ENCODE results near the gene TRIP11.

The TRIP11 gene

DNA sequence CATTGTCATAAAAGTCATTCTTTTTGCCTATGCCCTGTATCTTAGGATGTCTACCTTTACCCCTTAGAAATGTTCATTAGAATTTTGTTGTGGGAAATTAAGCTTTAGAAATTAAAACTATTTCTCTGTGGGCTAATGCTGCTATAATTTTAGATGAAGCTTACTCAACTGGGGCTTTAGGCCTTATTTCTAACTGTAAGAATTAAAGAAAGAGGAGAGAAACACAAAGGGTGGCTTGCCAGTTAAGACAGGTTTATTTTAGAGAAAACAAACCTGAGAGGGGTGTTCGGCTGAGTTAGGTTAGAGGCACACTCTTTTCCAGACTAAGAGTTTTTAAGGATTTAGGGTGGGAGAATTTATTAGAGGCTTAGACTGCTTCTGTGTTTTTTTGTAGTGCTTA is 6.4 kb downstream of the TRIP11 start:
- TF ChIP-seq, protein P1, sequence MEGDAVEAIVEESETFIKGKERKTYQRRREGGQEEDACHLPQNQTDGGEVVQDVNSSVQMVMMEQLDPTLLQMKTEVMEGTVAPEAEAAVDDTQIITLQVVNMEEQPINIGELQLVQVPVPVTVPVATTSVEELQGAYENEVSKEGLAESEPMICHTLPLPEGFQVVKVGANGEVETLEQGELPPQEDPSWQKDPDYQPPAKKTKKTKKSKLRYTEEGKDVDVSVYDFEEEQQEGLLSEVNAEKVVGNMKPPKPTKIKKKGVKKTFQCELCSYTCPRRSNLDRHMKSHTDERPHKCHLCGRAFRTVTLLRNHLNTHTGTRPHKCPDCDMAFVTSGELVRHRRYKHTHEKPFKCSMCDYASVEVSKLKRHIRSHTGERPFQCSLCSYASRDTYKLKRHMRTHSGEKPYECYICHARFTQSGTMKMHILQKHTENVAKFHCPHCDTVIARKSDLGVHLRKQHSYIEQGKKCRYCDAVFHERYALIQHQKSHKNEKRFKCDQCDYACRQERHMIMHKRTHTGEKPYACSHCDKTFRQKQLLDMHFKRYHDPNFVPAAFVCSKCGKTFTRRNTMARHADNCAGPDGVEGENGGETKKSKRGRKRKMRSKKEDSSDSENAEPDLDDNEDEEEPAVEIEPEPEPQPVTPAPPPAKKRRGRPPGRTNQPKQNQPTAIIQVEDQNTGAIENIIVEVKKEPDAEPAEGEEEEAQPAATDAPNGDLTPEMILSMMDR (IDR thresholded peaks at IDR 0.05; ENCODE audit: insufficient read depth, low read depth, low read length, missing control alignments), result no peak
- DNase-seq (ENCODE audit: low read depth), result no peak

DNA sequence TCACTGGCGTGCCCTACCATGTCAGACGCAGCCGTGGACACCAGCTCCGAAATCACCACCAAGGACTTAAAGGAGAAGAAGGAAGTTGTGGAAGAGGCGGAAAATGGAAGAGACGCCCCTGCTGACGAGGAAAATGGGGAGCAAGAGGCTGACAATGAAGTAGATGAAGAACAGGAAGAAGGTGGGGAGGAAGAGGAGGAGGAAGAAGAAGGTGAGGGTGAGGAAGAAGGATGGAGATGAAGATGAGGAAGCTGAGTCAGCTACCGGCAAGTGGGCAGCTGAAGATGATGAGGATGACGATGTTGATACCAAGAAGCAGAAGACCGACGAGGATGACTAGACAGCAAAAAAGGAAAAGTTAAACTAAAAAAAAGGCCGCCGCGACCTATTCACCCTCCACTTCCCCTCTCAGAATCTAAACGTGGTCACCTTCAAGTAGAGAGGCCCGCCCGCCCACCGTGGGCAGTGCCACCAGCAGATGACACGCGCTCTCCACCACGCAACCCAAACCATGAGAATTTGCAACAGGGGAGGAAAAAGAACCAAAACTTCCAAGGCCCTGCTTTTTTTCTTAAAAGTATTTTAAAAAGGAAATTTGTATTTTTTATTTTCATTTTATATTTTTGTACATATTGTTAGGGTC is 13.2 kb downstream of the TRIP11 start:
- TF ChIP-seq, protein P1 (IDR thresholded peaks at IDR 0.05; ENCODE audit: insufficient read depth, low read depth, low read length, missing control alignments), result no peak
- no peak overlapping the region for H3K4me3 ChIP-seq (ENCODE audit: low read depth, low read length)

More for the DNA sequence above, 6.4 kb downstream of the TRIP11 start:
- no peak overlapping the region for H3K4me3 ChIP-seq (ENCODE audit: low read depth, low read length)

DNA sequence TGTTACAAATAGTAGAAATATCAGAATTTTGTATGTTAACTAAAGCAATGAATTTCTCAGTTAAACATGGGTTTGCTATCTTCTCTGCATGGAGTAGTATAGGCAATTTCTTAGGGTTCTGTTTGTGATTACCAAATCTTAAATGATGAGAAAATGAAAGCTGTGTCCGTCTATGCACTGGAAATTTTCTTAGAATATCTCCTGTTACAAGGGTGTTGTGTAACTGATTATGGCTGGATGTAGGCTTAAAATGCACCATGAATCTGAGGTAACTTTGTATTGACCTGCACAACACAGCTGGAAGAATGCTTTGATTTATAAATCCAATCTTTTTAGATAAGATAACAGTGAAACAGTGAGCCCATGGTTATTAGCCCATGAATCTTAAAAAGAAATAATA is 17.8 kb downstream of the TRIP11 start:
- H3K4me3 ChIP-seq (ENCODE audit: low read depth, low read length), result no peak overlapping the region
- DNase-seq (ENCODE audit: low read depth), result no peak
- TF ChIP-seq, protein P1 (IDR thresholded peaks at IDR 0.05; ENCODE audit: insufficient read depth, low read depth, low read length, missing control alignments), result no peak

More for the DNA sequence above, 13.2 kb downstream of the TRIP11 start:
- DNase-seq (ENCODE audit: low read depth), result no peak

DNA sequence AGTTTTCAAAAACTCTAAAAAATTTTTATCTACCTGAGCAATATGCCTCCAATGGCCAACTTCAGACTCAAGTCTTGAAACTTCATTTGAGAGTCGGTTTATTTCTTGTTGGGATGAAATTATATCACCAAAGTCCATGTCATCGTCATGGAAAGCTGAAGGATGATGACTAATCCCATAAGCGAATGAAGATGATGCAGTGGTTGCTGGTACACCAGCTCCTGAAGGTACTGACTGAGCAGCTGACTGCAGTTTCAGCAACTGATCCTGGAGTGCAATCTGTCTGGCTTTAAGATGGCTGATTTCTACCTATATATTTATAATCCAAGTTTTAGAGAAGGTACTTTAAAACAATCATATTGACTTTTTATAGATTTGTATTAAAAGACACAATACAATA is 18.3 kb downstream of the TRIP11 start:
- H3K4me3 ChIP-seq (ENCODE audit: low read depth, low read length), result no peak overlapping the region
- no peak for DNase-seq (ENCODE audit: low read depth)
- TF ChIP-seq, protein P1 (IDR thresholded peaks at IDR 0.05; ENCODE audit: insufficient read depth, low read depth, low read length, missing control alignments), result no peak

DNA sequence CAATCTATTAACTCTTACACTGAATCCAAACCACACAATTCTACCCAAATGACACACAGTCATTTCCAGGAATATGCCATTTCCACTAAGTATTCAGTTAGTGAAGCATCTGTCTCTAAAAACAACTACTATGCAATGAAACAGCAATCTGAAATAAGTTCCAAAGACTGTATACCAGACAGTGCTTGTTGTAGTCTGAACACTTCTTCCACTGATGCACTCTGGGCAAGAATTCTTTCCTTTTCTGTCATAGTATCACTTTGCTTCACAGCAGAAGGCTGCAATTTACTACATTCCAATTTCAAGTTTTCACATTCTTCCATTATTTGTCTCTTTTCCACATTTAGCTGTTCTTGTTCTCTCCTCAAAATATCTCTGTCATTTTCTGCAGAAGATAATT is 25.8 kb downstream of the TRIP11 start:
- DNase-seq (ENCODE audit: low read depth), result no peak
- no peak overlapping the region for H3K4me3 ChIP-seq (ENCODE audit: low read depth, low read length)
- TF ChIP-seq, protein P1 (IDR thresholded peaks at IDR 0.05; ENCODE audit: insufficient read depth, low read depth, low read length, missing control alignments), result no peak

DNA sequence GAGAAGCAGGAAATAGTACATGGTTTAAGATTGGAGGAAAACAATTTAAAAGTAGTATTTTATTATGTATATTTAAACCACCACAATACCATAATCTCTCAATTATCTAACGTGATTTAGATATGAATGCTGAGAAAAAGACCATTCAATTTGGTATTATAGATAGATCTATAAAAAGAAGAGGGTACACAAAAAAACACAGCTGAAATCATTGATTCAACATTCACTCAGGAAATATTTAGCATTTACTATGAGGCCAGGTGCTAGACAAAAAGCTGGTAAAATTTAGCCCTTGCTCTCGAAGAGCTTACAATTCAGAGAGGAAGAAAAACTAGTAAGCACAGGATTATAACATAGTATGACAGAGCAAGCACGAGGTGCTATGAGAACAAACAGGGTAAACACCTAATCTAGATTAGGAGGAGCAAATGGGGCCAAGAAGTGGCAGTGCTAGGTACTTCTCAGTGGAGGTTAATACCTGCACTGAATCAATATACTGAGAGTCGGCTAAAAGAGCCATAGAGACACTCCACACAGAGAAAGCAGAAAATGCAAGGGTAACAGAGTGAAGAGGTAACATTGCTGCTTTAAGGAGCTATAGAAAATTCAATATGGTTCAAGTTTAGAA is 27.6 kb downstream of the TRIP11 start:
- H3K4me3 ChIP-seq (ENCODE audit: low read depth, low read length), result no peak overlapping the region
- no peak for DNase-seq (ENCODE audit: low read depth)
- TF ChIP-seq, protein P1 (IDR thresholded peaks at IDR 0.05; ENCODE audit: insufficient read depth, low read depth, low read length, missing control alignments), result no peak

All from GM12865 (cell line).